GM19035 (cell line): ENCODE results near the gene MDFIC.

Experiments
- ATAC-seq: cut with Tn5 transposase; IDR thresholded peaks from one replicate; pipeline ENCODE4 v1.9.1; 2021; ENCODE audit not compliant: unreplicated experiment

MDFIC gene

DNA sequence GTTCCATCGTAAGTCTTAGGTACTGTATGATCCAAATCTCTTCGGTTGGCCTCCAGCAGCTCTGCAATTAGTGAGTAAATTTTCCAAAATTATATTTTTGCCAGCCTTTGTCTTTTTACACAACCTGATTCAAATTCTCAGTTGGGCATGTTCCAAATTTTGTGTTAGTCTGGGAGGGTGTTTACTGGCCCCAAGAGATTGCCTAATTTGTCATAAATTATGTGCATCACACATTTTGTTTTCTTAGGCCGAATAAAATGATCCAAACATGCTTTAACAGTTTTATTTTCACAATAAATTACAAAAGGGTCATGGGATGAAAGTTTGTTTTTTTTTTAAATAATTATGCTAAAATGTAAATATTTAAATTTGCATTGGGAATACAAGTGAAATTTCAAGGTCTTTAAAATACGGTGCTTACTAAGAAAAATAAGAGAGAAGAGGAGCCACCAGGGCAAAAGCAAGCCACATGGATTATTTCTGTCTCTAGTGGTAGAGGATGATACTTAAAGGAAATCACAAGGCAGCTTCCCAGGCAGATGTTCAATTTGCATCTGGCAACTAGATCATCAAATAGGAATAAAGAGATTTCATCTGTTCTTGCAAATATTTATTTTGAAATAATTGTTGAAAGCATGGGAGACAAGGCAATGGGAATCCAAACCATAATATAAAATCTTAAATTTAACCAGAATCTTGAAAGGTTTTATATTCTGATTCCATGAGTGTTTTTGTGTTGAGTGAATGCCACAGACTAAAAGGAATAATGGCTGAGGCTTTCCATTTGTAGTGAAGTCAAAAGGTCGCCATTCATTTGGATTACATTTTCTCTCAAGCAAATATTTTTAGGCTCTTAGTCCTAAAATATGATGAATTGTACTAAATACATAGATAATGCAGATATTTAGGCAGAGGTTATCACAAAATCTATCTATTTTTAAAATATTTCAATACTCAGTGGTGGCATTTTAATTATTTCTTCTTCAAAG is 111.1 kb downstream of the MDFIC start:
- ATAC-seq: no peak

DNA sequence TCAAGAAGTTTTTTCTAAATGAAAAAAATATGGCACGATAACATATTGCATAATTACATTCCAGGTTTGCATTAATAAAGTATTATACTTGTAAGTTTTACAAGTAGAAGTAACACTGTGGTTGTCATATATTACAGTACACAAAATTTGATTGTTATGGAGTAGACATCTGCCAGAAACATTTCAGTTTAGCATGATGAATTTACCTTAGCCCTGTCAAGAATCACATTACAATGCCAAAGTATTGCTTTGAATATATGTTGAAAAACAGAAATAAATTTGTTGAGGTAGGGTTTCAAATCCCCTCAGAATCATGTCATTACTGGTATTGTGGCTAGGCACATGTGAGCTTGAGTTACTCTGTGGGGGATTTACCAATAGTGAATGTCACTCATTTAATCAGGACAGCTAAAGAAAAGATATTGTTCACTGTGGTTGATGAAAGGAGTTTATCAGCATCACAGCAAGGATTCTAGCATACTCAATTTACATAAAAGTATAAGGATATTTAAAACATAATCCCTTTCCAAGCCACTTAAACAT is 112.1 kb downstream of the MDFIC start:
- ATAC-seq: no peak

DNA sequence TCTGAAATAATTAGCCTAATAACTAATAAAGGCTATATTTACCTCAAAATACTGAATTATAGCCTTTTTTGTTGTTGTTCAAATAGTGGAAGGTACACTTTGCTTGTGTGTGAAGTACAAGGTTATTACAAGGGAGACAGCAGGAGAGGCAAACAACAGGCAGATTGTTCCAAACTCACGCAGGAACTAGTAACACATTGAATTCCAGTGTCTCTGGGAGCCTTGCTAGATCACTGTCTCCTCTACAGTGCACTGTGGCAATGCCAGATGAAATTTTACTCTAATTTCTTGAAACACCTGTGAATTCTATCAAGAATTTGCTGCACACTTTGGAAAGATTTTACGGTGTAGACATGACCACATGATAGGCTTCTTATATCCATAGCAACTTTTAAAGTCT is 112.6 kb downstream of the MDFIC start:
- ATAC-seq: no peak

DNA sequence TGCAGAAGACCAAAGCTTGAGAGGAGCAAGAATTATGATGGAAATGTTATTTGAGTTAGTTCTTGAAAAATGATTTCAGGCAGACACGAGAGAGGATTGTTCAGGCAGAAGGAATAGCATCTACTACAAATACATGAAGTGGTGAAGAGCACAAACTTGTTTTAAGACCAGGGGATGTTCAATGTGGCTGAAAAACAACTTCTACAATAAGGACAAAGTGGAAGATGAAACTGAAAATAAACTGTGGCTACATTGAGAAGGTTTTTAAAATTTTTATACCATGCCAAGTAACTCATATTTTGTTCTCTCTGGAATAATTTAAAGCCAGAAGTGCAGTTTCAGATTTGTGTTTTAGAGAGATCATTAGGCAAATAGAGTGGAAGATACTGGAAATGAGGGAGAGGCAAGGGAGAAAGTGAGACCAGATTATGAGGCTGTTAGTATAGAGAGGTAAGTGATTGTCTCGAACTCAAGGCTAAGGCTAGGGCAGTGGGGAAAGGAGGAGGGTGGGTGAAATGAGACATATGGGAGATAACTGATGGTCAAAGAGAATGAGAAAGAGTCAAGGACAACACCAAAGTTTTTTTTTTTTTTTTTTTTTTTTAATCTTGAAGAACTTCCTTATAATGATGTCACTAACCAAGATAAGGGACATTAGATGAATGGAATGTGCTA is 115.4 kb downstream of the MDFIC start:
- peak; percentile 54 for ATAC-seq

DNA sequence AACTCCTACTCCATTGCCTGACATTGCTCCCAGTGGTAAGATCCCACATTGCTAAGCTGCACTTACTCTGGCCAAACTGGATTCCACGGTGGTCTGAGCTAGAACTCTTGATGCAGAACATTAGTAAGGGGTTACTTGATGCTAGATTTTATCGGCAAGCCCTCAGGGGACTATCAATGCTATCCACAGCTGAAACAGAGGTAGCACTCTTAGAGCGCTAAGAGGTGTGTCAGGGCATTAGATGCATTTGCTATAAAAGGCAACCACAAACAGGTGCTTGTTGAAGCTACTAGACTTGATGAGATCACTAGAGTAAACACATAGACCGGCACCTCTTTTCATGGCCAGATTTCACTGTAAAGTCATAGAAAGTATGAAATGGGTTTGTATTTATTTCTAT is 116.3 kb downstream of the MDFIC start:
- ATAC-seq: no peak

DNA sequence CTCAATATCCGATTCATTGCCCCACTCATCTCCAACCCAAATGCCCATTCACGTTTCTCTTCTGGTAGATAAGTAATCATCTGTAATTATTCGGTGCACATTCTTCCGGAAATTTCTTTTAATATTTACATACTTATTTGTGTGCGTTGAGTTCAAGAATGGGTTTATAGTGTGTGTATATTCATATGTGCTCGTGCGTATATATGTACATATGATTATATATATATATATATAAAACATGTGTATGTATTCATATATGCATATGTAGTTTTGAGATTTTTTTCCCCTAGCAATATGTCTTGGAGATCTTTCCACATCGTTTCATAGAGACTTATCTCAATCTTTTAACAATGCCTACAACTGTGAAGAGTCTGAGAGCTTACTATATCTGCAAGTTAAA is 118.2 kb downstream of the MDFIC start:
- ATAC-seq: no peak

DNA sequence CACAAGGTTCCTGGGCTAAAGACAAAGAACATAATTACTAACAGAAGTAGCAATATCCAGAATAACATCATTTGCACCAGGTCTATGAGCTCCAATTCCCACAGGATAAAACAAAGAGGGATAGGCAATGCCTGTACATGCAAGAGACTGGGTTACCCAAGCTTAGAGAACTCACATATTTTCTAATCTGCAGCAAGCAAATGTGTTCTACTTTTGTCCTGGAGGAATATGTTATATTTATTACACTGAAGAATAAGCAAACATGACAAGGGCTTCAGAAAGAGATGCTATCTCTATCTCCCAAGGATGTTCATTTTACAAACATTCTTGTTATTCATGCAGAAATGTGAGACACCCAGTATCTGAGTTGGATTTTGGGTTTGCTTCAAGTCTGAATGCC is 118.6 kb downstream of the MDFIC start:
- no peak for ATAC-seq

DNA sequence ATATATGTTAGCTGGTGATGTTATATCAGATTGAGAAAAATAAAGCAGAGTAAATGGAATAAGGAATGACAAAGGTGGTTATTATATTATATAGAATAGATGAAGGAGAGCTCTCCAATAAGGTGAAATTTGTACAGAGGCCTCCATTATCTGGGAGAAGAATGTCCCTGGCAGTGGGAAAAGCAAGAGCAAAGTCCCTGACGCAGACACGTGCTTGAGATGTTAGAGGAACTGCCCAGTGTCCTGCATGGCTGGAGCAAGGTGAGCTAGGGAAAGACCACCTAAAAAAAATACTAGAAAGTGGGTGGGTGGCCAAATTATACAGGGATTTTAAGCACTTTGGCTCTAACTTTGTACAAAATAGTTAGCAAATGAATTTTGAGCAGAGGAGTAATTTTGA is 120.7 kb downstream of the MDFIC start:
- ATAC-seq: no peak

DNA sequence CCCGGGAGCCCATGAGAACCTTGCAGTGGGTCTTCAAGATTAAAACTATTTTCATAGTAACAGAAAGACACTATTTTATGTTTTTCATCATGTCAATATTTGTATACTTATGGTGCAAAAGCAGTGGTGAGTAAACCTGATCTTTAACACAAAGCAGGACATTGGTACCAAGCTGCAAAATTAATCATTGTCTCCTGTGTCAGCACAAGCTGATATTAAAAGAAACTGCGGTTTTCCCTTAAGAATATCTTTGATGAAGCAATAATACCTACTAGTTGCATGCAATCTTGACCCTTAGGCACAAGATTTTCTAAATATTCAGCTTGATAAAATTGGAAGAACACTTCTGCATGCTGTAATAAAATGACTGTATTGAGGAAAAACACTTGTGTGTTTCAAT is 121.7 kb downstream of the MDFIC start:
- no peak for ATAC-seq

DNA sequence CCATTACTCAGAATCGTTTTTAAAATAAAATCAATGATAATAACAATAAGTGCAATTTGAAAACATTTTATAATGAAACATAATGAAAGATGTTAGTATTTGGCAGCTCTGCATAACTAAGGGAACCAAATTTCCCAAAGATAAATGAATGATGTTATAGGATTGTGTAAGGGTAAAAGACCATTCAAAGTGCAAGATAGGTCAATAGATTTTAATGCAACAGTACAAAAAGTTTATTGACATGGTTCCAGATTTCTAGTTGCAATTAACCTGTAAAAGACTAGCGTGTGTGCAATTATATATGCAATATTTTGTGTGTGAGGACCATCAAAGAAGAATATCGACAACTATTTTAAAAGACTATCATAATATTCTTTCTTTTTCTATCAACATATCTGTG is 122.3 kb downstream of the MDFIC start:
- no peak for ATAC-seq

DNA sequence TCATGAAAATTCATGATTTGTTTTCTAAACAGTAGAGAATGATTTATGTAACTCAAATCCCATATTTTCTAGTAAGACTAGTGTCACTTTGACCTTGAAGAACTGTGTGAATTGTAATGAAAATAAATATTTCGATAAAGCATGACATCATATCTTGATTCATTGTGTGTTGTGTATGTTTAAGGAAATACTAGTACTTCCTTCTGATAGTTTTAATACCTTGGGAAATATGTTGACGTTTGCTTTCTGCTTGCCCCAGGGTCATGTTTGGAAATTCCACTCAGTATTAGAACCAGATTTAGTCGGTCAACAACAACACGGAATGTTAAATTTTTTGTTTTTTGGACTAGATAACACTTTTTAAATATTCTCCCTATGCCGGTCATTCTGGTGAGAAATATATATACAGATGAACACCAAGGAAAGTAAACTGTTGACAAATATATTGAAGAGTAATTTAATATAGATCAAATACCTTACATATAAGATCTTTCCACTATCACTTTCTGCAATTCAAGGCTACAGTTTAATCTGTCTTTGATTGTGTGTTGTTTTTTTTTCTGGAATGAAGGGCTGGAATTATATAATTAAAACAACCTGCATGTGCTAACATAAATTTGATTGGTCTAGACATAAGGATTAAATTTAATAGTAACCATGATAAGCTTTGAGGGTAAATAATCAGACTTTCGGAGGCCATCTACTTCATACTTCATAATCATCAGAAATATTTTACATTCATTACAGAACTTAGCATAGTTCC is 126.2 kb downstream of the MDFIC start:
- no peak for ATAC-seq

DNA sequence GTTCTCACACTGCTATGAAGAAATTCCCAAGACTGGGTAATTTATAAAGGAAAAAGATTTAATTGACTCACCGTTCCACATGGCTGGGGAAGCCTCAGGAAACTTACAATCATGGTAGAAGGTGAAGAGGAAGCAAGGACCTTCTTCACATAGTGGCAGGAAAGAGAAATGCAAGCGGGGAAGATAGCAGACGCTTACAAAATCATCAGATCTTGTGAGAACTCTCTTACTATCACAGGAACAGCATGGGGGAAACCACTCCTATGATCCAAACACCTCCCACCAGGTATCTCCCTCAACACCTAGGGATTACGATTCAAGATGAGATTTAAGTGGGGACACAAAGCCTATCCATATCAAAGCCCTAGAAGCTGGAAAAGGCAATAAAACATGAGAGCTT is 130.8 kb downstream of the MDFIC start:
- ATAC-seq: no peak

DNA sequence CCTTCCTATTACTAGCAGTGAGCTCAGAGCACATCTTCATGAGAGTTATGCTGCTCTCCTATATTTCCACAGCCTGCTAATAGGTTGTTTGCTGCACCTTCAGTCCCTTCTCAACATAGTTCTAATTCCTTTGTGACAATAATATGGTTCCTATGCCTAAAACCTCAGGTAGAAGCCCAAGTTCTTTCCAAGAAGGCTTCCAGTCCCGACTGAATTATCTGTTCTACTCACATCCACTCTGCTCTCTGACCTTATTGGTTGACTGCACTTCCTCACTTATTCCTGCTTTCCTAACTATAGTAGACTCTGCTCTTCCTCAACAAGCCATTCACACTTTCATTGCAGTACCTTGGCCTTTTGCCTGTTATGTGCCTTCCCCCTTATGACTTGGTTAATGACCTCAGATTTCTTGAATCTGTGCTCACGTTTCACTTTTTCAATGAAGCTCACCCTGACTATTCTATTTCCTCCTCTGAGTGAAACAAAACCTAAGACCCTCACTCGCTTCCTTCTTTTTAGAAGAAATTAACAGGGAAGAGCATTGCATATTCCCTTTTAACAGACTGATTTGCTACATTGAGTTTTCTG is 132.7 kb downstream of the MDFIC start:
- no peak for ATAC-seq

DNA sequence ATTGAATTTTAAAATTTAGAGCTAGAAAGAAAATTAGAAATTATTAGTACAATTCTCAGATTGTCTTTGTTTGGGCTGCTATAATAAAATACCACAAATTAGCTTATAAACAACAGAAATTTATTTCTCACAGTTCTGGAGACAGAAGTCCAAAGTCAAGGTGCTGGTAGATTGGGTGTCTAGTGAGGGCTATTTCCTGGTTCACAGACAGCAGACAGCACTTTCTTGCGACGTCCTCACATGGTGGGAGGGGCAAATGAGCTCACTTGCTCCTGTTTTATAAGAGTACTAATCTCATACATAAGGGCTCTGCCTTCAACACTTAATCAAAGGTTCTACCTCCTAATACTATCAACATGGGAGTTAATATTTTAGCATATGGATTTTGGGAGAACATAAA is 134.1 kb downstream of the MDFIC start:
- no peak for ATAC-seq

DNA sequence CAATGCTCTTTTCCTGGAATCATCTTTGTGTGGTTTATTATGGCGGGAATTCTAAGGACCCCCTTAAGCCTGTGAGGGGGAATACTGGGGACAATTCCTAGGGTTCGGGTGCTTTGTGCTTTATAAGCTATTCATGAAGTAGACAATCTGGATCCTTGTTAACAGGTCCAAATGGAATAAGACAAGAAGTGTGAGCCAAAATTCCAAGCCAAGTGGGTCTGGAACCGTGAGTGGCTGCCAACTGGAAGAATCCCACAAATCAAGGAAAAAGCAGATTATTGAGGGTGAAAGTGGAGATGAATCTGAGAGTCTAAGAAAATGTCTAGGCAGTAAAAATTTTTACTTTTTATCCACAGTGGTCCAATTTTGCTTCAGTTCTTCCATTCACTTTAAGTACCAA is 136.8 kb downstream of the MDFIC start:
- no peak for ATAC-seq

DNA sequence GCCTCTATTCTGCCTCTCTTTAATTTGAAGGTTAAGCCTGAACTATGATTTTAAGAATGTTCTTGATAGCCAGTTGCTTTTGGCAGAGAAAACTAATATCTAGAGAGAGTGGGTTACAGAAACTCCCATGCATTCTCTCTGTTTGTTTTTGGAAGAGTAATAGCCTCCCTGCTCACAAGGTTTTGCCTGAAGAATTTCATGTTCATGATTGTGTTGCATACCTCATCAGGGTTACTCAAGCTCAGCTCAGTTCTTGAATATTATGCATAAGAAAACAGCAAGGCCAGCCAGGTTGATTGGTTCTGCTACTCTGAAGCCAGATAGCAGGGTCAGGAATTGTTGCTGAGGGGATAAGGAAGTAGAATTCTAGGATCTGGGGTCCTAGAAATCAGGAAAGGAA is 137.4 kb downstream of the MDFIC start:
- no peak for ATAC-seq

DNA sequence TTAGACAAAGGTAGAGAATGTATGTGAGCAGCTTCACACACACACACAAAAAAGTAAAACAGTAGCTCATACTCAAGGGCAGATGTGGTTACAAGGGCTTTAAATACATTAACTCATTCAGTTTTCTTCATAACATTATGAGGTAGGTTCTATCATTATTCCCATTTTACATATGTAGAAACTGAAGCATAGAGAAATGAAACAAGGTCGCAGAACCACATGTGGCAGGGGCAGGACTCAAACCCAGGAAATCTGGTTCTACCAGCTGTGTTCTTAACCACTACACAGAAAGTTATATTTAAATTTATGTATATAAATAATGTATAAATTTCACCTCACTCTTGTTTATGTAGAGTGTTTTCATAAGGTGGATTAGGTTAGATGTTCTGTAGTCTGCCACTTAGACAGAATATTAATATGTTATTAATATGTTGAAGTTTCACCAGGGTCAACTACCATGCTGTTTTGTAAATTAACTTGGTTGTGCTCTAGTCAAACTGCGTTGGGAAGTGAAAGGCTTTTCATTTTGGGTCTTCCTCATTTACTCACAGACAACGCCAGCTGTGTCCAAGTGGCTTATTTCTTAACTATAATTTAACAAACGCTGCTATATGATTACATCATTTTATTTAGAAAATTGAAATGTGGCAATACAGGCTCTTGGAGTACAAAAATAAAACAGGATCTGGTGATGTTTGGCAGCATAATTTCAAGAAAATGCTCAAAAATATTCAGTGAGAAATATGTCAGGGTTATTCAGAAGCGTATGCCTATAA is 138.4 kb downstream of the MDFIC start:
- ATAC-seq: no peak

DNA sequence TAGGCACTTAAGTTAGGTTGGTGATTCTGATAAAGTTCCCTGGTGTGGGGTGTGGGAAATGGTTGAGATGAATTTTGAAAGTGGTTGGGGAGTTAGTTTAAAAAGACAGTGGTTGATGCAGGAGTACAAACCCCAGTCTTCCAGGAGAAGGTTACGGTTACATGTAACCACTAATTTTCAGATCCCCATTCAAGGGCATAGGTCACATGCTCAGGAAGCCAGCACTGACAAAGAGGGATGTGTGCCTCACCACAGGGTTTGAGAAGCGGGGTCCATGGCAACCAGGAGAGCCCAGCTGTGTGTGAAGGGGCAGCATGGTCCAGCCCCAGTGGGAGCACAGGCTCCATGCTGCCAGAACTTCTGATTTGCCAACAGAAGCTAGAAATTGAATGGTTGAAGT is 144.2 kb downstream of the MDFIC start:
- ATAC-seq: no peak

DNA sequence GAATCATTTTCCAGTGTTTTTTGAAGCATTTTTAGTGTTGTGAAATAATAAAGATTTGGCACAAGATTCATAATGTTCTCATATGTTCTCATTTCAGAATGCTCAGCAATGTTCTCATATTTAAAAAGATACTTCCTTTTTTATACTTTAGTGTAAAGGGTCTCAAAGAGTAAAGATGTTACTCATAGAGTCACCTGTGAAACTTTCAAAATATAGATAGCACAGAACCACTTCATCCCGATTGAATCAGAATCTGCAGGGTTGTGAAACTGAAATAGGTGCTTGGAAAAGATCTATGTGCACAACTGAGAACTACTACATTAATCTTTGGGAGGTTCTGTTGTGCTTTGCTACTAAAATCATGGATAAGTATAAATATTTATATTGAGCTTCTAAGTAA is 144.7 kb downstream of the MDFIC start:
- no peak for ATAC-seq

DNA sequence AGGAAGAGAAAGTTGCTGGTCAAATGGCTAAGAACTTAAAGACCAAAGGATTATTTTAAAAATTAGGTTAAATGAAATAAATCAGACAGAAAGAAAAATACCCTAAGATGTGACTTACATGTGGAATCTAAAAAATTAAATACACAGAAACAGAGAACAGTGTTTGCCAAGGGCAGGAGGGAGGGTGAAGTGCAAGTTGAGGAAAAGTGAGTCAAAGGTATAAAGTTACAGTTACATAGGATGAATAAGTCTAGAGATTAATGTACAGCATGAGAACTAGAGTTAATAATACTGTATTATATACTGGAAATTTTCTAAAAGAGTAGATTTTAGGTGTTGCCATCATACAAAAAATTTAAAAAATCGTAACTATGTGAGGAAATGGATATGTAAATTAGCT is 146.3 kb downstream of the MDFIC start:
- ATAC-seq: no peak
